ENCODE measurements around the gene CNPY1. TPM values are rescaled to one million over a fixed set of nuclear protein-coding genes. Genes with fewer than 3 reads are reported as not detected.

The CNPY1 gene
- total RNA-seq, 1 donor from 2014 or later, result not detected

GRCh38 chr7:155560982-155561686, 14.8 kb upstream of the CNPY1 start:
- H3K4me3 ChIP-seq, result no peak overlapping the region
- no peak for TF ChIP-seq CTCF (IDR thresholded peaks at IDR 0.05)
- ATAC-seq, result no peak

GRCh38 chr7:155560196-155560885, 14.0 kb upstream of the CNPY1 start:
- Histone ChIP-seq H3K9me3 (no peaks in the 10 kb centered on the region), H3K4me3 (no peak overlapping the region), H3K36me3 (no peaks in the 10 kb centered on the region), H3K27me3 (ENCODE audit: low read depth) (peaks cover 5% of the 10 kb centered on the region), H3K27ac (no peak overlapping the region), H3K4me1 (no peaks in the 10 kb centered on the region)
- intact Hi-C loops (cut with DNase I), result no loop called here
- no peak for TF ChIP-seq CTCF (IDR thresholded peaks at IDR 0.05)
- no peak for ATAC-seq
- DNase-seq, result no peak

More at GRCh38 chr7:155560982-155561686, 14.8 kb upstream of the CNPY1 start:
- H3K27me3 ChIP-seq (ENCODE audit: low read depth), result peaks cover 5% of the 10 kb centered on the region
- intact Hi-C loops (cut with DNase I), result no loop called here
- H3K27ac ChIP-seq, result no peak overlapping the region
- H3K4me1 ChIP-seq, result no peaks in the 10 kb centered on the region
- no peaks in the 10 kb centered on the region for H3K36me3 ChIP-seq
- no peaks in the 10 kb centered on the region for H3K9me3 ChIP-seq
- no peak for DNase-seq

GRCh38 chr7:155559519-155560108, 13.3 kb upstream of the CNPY1 start:
- Histone ChIP-seq H3K4me3 (no peak overlapping the region), H3K27ac (no peak overlapping the region), H3K36me3 (no peaks in the 10 kb centered on the region), H3K27me3 (ENCODE audit: low read depth) (peaks cover 5% of the 10 kb centered on the region), H3K4me1 (no peaks in the 10 kb centered on the region), H3K9me3 (no peaks in the 10 kb centered on the region)
- intact Hi-C loops (cut with DNase I), result no loop called here
- ATAC-seq (peak in 1 of 2 donors; percentile 8), DNase-seq (no peak)
- TF ChIP-seq CTCF (IDR thresholded peaks at IDR 0.05), result no peak

- peak; percentile 36 for DNase-seq
- peaks cover 5% of the 10 kb centered on the region for H3K27me3 ChIP-seq (ENCODE audit: low read depth)
- no peaks in the 10 kb centered on the region for H3K9me3 ChIP-seq
- TF ChIP-seq CTCF (IDR thresholded peaks at IDR 0.05), result no peak
- no peak overlapping the region for H3K4me3 ChIP-seq
- H3K36me3 ChIP-seq, result no peaks in the 10 kb centered on the region
- H3K4me1 ChIP-seq, result no peaks in the 10 kb centered on the region
- intact Hi-C loops (cut with DNase I), result no loop called here
- ATAC-seq, result no peak
- no peak overlapping the region for H3K27ac ChIP-seq
These were observed 12.6 kb upstream of the CNPY1 start for GRCh38 chr7:155558961-155559360.

- no peak overlapping the region for H3K4me3 ChIP-seq
- H3K27ac ChIP-seq, result no peak overlapping the region
- DNase-seq (no peak), ATAC-seq (no peak)
- intact Hi-C loops (cut with DNase I), result no loop called here
- H3K4me1 ChIP-seq, result no peaks in the 10 kb centered on the region
- no peak for TF ChIP-seq CTCF (IDR thresholded peaks at IDR 0.05)
- no peaks in the 10 kb centered on the region for H3K9me3 ChIP-seq
- H3K27me3 ChIP-seq (ENCODE audit: low read depth), result peaks cover 5% of the 10 kb centered on the region
- no peaks in the 10 kb centered on the region for H3K36me3 ChIP-seq
These were observed 12.0 kb upstream of the CNPY1 start for GRCh38 chr7:155558351-155558750.

All from lower lobe of right lung (tissue), 2 donors.